GM12878 (cell line): Measurements from ENCODE around the gene NEMP2. TPM values are rescaled to one million over a fixed set of nuclear protein-coding genes. Genes with fewer than 3 reads are reported as not detected.

ENCODE experiments used
- ATF7 ChIP-seq: fragments of 450-650 bp; IDR thresholded peaks from 2 replicates; pipeline ENCODE4 v1.6.1; 2016; ENCODE audit warnings: low read depth, mild to moderate bottlenecking
- BACH1 ChIP-seq: fragments of 450-650 bp; IDR thresholded peaks from 2 replicates; pipeline ENCODE4 v1.6.1; 2017; ENCODE audit warnings: mild to moderate bottlenecking, borderline replicate concordance
- BMI1 ChIP-seq: fragments of 450-650 bp; IDR thresholded peaks from 2 replicates; pipeline ENCODE4 v1.6.1; 2016; ENCODE audit warnings: mild to moderate bottlenecking, moderate library complexity, borderline replicate concordance
- DPF2 ChIP-seq: fragments of 450-650 bp; IDR thresholded peaks from 2 replicates; pipeline ENCODE4 v1.6.1; 2017; ENCODE audit warnings: mild to moderate bottlenecking
- EED ChIP-seq: sonication (generic); IDR thresholded peaks from 2 replicates; pipeline ENCODE4 v1.6.1; 2016; ENCODE audit warnings: antibody characterized with exemption, low read depth
- MEF2B ChIP-seq: fragments of 450-650 bp; IDR thresholded peaks from 2 replicates; pipeline ENCODE4 v1.6.1; 2018; ENCODE audit warnings: mild to moderate bottlenecking, moderate library complexity; ENCODE audit not compliant: partially characterized antibody, poor library complexity, severe bottlenecking
- MXI1 ChIP-seq: fragments of 150-350 bp; IDR thresholded peaks from 2 replicates; pipeline ENCODE4 v1.6.1; 2011; ENCODE audit warnings: low read depth, mild to moderate bottlenecking, inconsistent platforms, low read length, improper control_type of control experiment
- PML ChIP-seq: IDR thresholded peaks from 2 replicates; pipeline ENCODE4 v1.6.1; 2012; ENCODE audit warnings: low read length, inconsistent platforms
- SMAD1 ChIP-seq: fragments of 450-650 bp; IDR thresholded peaks from 2 replicates; pipeline ENCODE4 v1.6.1; 2018; ENCODE audit warnings: mild to moderate bottlenecking, low read depth; ENCODE audit not compliant: partially characterized antibody
- STAT3 ChIP-seq: IDR thresholded peaks from 2 replicates; pipeline ENCODE4 v1.6.1; 2011; ENCODE audit warnings: low read depth, low read length, improper control_type of control experiment
- ZNF217 ChIP-seq: fragments of 450-650 bp; IDR thresholded peaks from 2 replicates; pipeline ENCODE4 v1.6.1; 2017; ENCODE audit warnings: antibody characterized with exemption, mild to moderate bottlenecking
- ZNF592 ChIP-seq: fragments of 450-650 bp; IDR thresholded peaks from 2 replicates; pipeline ENCODE4 v1.6.1; 2017; ENCODE audit warnings: mild to moderate bottlenecking, moderate library complexity
- polyA plus RNA-seq, 11 experiments: library from polyadenylated mRNA; depleted of rRNA in 4 of 11; unstranded in 6 of 11; stranded (reverse) in 5 of 11; fragments of >200 nt; fragmentation: Nextera tagmentation in 4 of 11; fragmentation: Illumina TruSeq in 1 of 11; extraction: Ambion mirVana in 4 of 11; extraction: Trizol in 1 of 11; gene quantifications; 1 replicate in 1 of 11; 2 replicates in 10 of 11; pipeline versions ENCODE4 v1.2.1 to v1.2.3, GENCODE V29; 2011 to 2016; ENCODE audit warnings: inconsistent platforms in 2 of 11, missing spikeins in 2 of 11, low read depth in 1 of 11
- total RNA-seq, 4 experiments: library from RNA; depleted of rRNA in 3 of 4; stranded (reverse); fragments of >200 nt in 3 of 4; fragmentation: Illumina TruSeq in 1 of 4; extraction: Trizol in 1 of 4; gene quantifications; 2 replicates each; pipeline versions ENCODE4 v1.2.1 to v1.2.3, GENCODE V29; 2013 to 2021
- TF ChIP-seq, protein P1 (sequence below): IDR thresholded peaks from 2 replicates; pipeline ENCODE4 v1.6.1; 2012; ENCODE audit warnings: improper control_type of control experiment, low read depth, low read length; ENCODE audit not compliant: insufficient replicate concordance
- TF ChIP-seq, protein P2 (sequence below): fragments of 450-650 bp; IDR thresholded peaks from 2 replicates; pipeline ENCODE4 v1.6.1; 2017; ENCODE audit warnings: low read depth, mild to moderate bottlenecking, moderate library complexity

NEMP2 gene
- total and polyA plus RNA-seq, 10 of the 15 experiments (the other 5 are each of a cell fraction or from before 2014, with no cell fraction given) = 2.3 to 14.0 (median 8.1) TPM

DNA sequence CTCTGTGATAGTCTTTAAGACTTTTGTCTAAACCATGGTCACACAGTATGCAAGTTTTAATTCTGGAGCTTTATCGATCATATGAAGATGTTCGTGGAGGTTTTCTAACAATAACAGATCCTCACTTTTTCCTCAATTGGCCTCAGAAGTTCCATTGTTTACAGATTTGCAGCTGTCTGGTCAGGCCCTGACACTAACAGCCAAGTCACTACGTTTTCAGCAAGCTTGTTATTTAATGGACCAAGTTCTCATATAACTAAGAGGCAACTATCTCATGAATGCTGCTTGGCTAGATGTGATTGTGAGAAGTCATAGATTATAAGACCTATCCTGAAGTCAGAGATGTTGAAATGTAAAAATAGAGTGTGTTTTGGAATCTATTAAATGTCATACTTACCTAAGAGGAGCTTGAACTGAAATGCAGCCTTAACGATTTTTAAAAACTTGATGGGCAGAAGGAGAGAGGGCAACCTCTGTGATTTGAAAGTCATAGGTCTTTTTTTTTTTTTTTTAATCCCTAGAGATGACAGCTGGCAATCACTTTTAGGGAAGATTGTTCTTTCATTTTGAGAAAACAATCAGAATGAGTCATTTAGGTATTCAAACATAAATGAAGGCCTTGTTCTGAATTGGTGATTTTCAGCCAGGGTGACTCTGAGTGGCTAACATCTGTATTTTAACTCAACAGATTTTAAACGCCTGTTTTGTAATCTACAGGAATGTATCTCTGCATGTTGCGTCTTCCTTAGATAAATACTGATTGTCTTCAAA lies 48.4 kb upstream of the NEMP2 start (continued):
- TF ChIP-seq, protein P1, sequence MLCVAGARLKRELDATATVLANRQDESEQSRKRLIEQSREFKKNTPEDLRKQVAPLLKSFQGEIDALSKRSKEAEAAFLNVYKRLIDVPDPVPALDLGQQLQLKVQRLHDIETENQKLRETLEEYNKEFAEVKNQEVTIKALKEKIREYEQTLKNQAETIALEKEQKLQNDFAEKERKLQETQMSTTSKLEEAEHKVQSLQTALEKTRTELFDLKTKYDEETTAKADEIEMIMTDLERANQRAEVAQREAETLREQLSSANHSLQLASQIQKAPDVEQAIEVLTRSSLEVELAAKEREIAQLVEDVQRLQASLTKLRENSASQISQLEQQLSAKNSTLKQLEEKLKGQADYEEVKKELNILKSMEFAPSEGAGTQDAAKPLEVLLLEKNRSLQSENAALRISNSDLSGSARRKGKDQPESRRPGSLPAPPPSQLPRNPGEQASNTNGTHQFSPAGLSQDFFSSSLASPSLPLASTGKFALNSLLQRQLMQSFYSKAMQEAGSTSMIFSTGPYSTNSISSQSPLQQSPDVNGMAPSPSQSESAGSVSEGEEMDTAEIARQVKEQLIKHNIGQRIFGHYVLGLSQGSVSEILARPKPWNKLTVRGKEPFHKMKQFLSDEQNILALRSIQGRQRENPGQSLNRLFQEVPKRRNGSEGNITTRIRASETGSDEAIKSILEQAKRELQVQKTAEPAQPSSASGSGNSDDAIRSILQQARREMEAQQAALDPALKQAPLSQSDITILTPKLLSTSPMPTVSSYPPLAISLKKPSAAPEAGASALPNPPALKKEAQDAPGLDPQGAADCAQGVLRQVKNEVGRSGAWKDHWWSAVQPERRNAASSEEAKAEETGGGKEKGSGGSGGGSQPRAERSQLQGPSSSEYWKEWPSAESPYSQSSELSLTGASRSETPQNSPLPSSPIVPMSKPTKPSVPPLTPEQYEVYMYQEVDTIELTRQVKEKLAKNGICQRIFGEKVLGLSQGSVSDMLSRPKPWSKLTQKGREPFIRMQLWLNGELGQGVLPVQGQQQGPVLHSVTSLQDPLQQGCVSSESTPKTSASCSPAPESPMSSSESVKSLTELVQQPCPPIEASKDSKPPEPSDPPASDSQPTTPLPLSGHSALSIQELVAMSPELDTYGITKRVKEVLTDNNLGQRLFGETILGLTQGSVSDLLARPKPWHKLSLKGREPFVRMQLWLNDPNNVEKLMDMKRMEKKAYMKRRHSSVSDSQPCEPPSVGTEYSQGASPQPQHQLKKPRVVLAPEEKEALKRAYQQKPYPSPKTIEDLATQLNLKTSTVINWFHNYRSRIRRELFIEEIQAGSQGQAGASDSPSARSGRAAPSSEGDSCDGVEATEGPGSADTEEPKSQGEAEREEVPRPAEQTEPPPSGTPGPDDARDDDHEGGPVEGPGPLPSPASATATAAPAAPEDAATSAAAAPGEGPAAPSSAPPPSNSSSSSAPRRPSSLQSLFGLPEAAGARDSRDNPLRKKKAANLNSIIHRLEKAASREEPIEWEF = peak; percentile 56
- TF ChIP-seq SMAD1 (no peak), ZNF217 (peak; percentile 98), MXI1 (peak; percentile 55; the same call in 1 of the 2 replicates), ZNF592 (peak; percentile 60; the same call in 1 of the 2 replicates), ATF7 (0 out of 2 replicates have a peak, but pooled peaks have one; percentile 24), BMI1 (peak; percentile 81), BACH1 (peak; percentile 43; the same call in 1 of the 2 replicates), STAT3 (peak; percentile 48; the same call in 1 of the 2 replicates), EED (peak; percentile 16; the same call in 1 of the 2 replicates), MEF2B (peak; percentile 95), PML (0 out of 2 replicates have a peak, but pooled peaks have one; percentile 26), DPF2 (peak; percentile 82)
- TF ChIP-seq, protein P2, sequence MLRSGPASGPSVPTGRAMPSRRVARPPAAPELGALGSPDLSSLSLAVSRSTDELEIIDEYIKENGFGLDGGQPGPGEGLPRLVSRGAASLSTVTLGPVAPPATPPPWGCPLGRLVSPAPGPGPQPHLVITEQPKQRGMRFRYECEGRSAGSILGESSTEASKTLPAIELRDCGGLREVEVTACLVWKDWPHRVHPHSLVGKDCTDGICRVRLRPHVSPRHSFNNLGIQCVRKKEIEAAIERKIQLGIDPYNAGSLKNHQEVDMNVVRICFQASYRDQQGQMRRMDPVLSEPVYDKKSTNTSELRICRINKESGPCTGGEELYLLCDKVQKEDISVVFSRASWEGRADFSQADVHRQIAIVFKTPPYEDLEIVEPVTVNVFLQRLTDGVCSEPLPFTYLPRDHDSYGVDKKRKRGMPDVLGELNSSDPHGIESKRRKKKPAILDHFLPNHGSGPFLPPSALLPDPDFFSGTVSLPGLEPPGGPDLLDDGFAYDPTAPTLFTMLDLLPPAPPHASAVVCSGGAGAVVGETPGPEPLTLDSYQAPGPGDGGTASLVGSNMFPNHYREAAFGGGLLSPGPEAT = peak; percentile 38; the same call in 1 of the 2 replicates
